GM21737 (cell line): ENCODE results near the gene MAGED4B.
"Not testable (repeated sequence)": the region's sequence is repeated elsewhere in the genome, so short reads cannot be mapped to it uniquely, and the experiment has no call there.

Experiments
- ATAC-seq: cut with Tn5 transposase; IDR thresholded peaks from one replicate; pipeline ENCODE4 v1.9.1; 2021; ENCODE audit warnings: mild to moderate bottlenecking, moderate library complexity; ENCODE audit not compliant: unreplicated experiment

MAGED4B gene, protein sequence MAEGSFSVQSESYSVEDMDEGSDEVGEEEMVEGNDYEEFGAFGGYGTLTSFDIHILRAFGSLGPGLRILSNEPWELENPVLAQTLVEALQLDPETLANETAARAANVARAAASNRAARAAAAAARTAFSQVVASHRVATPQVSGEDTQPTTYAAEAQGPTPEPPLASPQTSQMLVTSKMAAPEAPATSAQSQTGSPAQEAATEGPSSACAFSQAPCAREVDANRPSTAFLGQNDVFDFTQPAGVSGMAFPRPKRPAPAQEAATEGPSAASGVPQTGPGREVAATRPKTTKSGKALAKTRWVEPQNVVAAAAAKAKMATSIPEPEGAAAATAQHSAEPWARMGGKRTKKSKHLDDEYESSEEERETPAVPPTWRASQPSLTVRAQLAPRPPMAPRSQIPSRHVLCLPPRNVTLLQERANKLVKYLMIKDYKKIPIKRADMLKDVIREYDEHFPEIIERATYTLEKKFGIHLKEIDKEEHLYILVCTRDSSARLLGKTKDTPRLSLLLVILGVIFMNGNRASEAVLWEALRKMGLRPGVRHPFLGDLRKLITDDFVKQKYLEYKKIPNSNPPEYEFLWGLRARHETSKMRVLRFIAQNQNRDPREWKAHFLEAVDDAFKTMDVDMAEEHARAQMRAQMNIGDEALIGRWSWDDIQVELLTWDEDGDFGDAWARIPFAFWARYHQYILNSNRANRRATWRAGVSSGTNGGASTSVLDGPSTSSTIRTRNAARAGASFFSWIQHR

DNA sequence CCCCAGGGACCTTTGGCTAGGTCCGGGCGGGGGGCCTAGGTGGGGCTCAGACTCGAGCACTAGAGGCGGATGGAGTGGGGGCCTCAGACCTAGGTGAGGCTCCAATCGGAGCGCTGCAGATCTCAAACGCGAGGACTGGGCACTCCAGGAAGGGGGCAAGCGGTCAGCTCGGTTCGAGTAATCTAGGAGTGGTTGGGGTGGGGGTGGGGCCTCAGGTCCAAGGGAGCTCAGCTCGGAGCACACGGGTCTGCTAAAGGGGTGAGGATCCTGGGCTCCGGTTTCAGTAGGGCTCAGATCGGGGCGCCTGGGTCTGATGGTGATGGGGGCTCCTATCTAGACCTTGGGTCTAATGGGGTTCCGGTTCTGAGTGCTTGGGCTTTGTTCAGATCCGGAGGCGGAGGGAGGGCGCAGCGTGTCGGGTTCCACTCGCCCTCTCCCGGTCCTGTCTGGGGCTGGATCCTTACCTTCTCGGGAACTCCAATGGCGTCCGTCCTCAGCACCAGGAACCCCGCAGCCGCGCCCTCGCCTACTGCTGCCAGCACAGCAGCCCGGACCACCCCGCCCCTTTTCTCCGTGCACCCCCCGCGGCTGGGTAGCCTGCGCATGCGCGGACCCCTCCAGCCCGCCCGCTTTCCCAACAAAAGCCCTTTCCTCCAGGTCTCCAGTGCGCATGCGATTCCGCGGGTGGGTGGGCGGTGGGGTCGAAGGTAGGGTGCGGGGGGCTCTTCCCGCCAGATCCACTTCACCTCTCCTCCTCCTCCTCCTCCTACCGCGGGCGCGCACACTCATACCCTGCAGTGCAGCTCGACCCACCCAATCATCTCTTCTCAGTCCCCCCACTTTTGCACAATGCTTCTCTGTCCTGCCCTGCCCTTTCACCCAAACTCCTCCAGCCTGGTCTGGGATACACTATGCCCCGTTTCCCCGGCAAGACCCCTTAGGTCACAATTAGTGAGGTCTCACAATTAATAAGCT lies at the start of gene MAGED4B:
Gene MAGED4B (minus strand): TSS at position 518 of the 975 bp plus-strand sequence. CDS start 1,011 bp downstream, outside the sequence.
- not testable (repeated sequence) for ATAC-seq

DNA sequence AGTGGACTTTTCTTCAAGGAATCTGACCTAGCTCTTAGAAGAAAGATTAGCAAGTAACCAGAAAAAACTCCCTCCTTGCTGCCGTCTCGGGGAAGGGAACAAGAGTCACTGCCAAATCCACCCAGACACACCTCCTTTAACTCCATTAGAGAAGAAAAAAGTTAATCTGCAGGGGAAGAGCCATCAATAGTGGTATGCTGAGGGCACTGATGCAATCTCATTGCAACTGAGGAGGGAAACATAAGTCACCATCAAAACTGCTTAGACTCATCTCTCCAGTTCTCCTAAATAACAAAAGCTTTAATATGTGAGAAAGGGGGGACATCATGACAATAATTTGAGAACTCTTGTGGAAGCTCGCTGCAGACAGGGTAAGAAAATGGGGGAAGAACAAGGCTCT lies 49.3 kb upstream of the MAGED4B start:
- no peak for ATAC-seq

DNA sequence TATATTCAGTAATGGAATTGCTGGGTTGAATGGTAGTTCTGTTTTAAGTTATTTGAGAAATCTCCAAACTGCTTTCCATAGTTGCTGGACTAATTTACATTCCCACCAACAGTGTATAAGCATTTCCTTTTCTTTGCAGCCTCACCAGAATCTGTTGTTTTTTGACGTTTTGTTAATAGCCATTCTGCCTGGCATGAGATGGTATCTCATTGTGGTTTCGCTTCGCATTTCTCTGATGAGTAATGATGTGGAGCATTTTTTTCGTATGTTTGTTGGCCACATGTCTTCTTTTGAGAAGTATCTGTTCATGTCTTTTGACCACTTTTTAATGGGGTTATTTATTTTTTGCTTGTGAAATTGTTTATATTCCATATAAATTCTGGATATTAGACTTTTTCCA lies 13.6 kb upstream of the MAGED4B start:
- no peak for ATAC-seq

DNA sequence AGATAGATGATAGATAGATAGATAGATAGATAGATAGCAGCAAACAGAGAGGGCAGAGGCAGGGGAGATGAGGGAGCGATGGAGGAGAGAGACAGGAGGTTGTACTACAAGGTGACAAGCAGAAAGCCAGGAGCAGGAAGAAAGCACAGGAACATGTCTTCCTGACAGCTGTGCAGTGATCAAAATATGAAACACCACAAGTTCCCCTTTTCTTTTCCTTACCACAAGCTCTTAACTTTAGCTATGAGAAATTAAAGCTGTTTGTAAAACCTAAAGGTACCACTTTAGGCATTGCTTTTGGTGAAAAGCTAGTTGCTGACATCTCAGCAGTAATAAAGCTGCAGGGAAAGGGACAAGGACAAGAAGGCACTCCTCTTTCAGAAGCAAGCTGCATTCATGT lies 9.1 kb upstream of the MAGED4B start:
- ATAC-seq: no peak

DNA sequence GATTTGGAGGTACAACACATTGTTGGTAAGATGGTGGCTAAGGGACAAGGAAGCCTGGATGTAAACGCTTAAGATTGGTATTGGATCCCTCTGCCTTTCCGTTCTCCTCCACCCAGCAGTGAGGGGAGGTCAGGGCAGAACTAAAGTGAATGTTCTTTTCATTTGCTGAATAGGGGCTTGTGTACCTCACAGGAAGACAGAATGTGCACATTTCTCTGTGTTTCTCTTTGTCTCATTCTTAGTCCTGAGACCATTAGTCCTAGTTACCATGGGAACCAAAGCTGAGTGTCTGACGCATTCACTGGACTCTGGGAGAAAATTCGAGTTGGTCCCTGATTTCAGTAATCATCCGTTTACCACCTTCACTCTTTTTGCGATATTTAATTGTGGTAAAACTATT lies 26.7 kb downstream of the MAGED4B start:
- ATAC-seq: not testable (repeated sequence)

DNA sequence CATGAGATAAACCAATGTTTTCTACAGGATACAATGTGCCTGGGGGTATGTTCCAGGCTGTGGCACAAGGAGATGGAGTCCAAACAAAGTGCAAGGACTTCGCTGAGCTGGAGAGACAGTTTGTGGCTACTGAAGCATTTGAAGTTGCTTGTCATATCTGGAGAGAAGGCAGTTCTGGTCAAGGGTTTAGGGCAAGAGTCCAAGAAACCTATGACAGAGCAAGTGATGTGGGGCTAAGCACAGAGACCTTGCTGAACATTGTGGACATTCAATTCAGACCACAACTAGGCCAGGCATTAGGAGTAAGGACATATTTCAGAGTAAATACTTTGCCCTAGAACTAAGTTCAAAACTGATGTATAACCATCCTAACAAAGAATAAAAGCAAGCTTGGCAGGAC lies 34.8 kb downstream of the MAGED4B start:
- ATAC-seq: no peak

DNA sequence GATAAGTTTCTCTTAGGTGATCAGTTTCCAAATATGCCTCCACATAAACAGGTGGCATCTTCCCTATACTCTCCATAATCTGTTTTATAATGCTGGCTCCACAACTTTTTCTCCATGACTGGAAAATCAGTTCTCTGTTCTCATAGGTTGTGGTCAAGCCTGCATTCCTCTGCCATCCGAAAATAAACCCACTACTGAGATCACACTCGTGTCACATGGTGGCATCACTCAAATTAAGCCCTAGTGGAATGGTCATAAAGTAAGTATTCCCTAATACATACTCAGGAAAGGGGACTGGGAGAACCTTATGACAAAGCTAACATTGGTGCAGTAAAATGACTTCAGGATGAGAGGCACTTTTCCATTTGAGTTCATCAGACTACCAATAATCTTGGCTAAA lies 37.6 kb downstream of the MAGED4B start:
- no peak for ATAC-seq

DNA sequence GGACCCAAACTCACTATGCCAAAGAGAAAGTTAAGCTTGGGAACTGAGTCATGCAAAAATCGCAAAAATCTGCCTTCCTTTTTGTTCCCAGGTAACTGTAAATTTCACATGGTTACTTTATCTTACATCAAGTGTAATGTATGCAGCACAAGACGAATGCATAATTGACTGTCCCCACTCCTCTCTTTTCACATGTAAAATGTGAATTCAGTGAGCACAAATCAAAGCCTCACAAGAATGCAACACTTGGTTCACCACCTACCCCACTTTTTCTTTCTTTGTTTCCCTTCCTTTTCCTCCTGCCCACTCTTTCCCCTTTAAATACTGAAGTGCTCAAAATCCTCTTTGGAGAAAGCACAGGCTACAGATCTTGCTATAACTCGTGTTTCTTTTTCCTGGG lies 53.2 kb downstream of the MAGED4B start:
- ATAC-seq: no peak
